ENCODE results near the gene LRRN4CL. TPM values are rescaled to one million over a fixed set of nuclear protein-coding genes. Genes with fewer than 3 reads are reported as not detected.

The LRRN4CL gene
- total and polyA plus RNA-seq, 9 of the 15 experiments (the other 6 are each of a cell fraction or from before 2014, with no cell fraction given): 0.03 to 0.11 (median 0.05) TPM; not detected in 4

GRCh38 chr11:62678770-62679696 lies 10.3 kb downstream of the LRRN4CL start, which contains the start of gene UBXN1 (continued):
- TF ChIP-seq ARID3B (CRISPR knock-in tag; IDR thresholded peaks at IDR 0.05; ENCODE audit: borderline replicate concordance) (no peak), ESRRB (CRISPR knock-in tag; IDR thresholded peaks at IDR 0.05; ENCODE audit: borderline replicate concordance) (no peak), ZC3H4 (CRISPR knock-in tag; IDR thresholded peaks at IDR 0.05; ENCODE audit: borderline replicate concordance) (no peak), ZNF316 (IDR thresholded peaks at IDR 0.05) (no peak), YBX1 (IDR thresholded peaks at IDR 0.05) (no peak), KDM1A (IDR thresholded peaks at IDR 0.05) (no peak), JUND (IDR thresholded peaks at IDR 0.05; ENCODE audit: borderline replicate concordance, low read depth, low read length) (0 out of 2 replicates have a peak, but pooled peaks have one; percentile 30), JUND (tag; IDR thresholded peaks at IDR 0.05; ENCODE audit: borderline replicate concordance, low read depth, low read length) (no peak; the same call in 2 of the 3 replicates), ZNF717 (CRISPR knock-in tag; IDR thresholded peaks at IDR 0.05) (no peak), MAFF (IDR thresholded peaks at IDR 0.05; ENCODE audit: low read length) (no peak), XRCC4 (IDR thresholded peaks at IDR 0.05; ENCODE audit: extremely low read depth, insufficient read depth, insufficient read length) (no peak), C11orf30 (IDR thresholded peaks at IDR 0.05; ENCODE audit: low read depth) (peak; percentile 95), ZNF644 (tag; IDR thresholded peaks at IDR 0.05; ENCODE audit: low read depth) (no peak), KLF13 (tag; IDR thresholded peaks at IDR 0.05; ENCODE audit: borderline replicate concordance, low read depth) (no peak), HDAC8 (tag; IDR thresholded peaks at IDR 0.05) (no peak), XRCC3 (IDR thresholded peaks at IDR 0.05) (no peak)
- TF ChIP-seq, protein P1, sequence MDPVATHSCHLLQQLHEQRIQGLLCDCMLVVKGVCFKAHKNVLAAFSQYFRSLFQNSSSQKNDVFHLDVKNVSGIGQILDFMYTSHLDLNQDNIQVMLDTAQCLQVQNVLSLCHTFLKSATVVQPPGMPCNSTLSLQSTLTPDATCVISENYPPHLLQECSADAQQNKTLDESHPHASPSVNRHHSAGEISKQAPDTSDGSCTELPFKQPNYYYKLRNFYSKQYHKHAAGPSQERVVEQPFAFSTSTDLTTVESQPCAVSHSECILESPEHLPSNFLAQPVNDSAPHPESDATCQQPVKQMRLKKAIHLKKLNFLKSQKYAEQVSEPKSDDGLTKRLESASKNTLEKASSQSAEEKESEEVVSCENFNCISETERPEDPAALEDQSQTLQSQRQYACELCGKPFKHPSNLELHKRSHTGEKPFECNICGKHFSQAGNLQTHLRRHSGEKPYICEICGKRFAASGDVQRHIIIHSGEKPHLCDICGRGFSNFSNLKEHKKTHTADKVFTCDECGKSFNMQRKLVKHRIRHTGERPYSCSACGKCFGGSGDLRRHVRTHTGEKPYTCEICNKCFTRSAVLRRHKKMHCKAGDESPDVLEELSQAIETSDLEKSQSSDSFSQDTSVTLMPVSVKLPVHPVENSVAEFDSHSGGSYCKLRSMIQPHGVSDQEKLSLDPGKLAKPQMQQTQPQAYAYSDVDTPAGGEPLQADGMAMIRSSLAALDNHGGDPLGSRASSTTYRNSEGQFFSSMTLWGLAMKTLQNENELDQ (CRISPR knock-in tag; IDR thresholded peaks at IDR 0.05; ENCODE audit: borderline replicate concordance): no peak
- TF ChIP-seq, protein P2, sequence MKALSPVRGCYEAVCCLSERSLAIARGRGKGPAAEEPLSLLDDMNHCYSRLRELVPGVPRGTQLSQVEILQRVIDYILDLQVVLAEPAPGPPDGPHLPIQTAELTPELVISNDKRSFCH (CRISPR knock-in tag; IDR thresholded peaks at IDR 0.05): no peak
- TF ChIP-seq, protein P2 (tag; IDR thresholded peaks at IDR 0.05): peak; percentile 63; the same call in 1 of the 2 replicates
- TF ChIP-seq, protein P3, sequence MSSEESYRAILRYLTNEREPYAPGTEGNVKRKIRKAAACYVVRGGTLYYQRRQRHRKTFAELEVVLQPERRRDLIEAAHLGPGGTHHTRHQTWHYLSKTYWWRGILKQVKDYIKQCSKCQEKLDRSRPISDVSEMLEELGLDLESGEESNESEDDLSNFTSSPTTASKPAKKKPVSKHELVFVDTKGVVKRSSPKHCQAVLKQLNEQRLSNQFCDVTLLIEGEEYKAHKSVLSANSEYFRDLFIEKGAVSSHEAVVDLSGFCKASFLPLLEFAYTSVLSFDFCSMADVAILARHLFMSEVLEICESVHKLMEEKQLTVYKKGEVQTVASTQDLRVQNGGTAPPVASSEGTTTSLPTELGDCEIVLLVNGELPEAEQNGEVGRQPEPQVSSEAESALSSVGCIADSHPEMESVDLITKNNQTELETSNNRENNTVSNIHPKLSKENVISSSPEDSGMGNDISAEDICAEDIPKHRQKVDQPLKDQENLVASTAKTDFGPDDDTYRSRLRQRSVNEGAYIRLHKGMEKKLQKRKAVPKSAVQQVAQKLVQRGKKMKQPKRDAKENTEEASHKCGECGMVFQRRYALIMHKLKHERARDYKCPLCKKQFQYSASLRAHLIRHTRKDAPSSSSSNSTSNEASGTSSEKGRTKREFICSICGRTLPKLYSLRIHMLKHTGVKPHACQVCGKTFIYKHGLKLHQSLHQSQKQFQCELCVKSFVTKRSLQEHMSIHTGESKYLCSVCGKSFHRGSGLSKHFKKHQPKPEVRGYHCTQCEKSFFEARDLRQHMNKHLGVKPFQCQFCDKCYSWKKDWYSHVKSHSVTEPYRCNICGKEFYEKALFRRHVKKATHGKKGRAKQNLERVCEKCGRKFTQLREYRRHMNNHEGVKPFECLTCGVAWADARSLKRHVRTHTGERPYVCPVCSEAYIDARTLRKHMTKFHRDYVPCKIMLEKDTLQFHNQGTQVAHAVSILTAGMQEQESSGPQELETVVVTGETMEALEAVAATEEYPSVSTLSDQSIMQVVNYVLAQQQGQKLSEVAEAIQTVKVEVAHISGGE (CRISPR knock-in tag; IDR thresholded peaks at IDR 0.05): peak; percentile 47 to 95 (median 63); a peak in 4 of 6 replicates

All from K562 (cell line).